Upper lobe of left lung (tissue), 4 donors: ENCODE data around the gene PA2G4.

Source experiments
- EP300 ChIP-seq, 4 donors: sonication (generic); formaldehyde crosslinking; IDR thresholded peaks; one replicate each; pipeline ENCODE4 v1.5.1; 2017; ENCODE audit warnings: antibody characterized with exemption in 4 of 4, control low read depth in 2 of 4
- POLR2A ChIP-seq, 4 donors: fragments of 450-650 bp; IDR thresholded peaks; one replicate each; pipeline ENCODE4 v1.5.1; 2016 to 2017; ENCODE audit warnings: antibody characterized with exemption in 4 of 4, mild to moderate bottlenecking in 2 of 4
- POLR2AphosphoS5 ChIP-seq, 2 donors: sonication (generic); formaldehyde crosslinking; IDR thresholded peaks; one replicate each; pipeline ENCODE4 v1.5.1; 2017; ENCODE audit warnings: antibody characterized with exemption in 2 of 2
- TF ChIP-seq, protein P1 (sequence below), 6 experiments: fragments of 450-650 bp in 4 of 6; fragments of 200-600 bp in 2 of 6; sonication (generic) in 2 of 6; IDR thresholded peaks; one replicate each; pipeline ENCODE4 v1.5.1; 2016 to 2019; ENCODE audit warnings: antibody characterized with exemption in 6 of 6

DNA sequence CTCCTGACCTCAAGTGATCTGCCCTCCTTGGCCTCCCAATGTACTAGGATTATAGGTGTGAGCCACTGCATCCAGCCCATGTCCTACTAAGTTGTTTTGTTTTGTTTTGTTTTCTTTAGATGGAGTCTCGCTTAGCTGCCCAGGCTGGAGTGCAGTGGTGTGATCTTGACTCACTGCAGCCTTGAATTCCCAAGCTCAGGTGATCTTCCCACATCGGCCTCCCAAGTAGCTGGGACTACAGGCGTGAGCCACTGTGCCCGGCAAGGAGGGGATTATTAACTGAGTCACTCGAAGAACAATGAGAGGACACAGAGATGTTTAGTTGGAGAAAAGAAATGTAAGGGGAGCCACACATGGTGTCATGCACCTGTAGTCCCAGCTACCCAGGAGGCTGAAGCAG, 42.4 kb upstream of the PA2G4 start:
- TF ChIP-seq, protein P1, sequence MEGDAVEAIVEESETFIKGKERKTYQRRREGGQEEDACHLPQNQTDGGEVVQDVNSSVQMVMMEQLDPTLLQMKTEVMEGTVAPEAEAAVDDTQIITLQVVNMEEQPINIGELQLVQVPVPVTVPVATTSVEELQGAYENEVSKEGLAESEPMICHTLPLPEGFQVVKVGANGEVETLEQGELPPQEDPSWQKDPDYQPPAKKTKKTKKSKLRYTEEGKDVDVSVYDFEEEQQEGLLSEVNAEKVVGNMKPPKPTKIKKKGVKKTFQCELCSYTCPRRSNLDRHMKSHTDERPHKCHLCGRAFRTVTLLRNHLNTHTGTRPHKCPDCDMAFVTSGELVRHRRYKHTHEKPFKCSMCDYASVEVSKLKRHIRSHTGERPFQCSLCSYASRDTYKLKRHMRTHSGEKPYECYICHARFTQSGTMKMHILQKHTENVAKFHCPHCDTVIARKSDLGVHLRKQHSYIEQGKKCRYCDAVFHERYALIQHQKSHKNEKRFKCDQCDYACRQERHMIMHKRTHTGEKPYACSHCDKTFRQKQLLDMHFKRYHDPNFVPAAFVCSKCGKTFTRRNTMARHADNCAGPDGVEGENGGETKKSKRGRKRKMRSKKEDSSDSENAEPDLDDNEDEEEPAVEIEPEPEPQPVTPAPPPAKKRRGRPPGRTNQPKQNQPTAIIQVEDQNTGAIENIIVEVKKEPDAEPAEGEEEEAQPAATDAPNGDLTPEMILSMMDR (IDR thresholded peaks at IDR 0.05) = no peak
- TF ChIP-seq EP300 (IDR thresholded peaks at IDR 0.05) (no peak), POLR2A (IDR thresholded peaks at IDR 0.05) (no peak), POLR2AphosphoS5 (IDR thresholded peaks at IDR 0.05) (no peak)
